ENCODE measurements around the gene CBX8. TPM values are rescaled to one million over a fixed set of nuclear protein-coding genes. Genes with fewer than 3 reads are reported as not detected.

Gene CBX8
- total and polyA plus RNA-seq, 2 of the 8 experiments (the other 6 are each of a cell fraction or from before 2014, with no cell fraction given), result 0.09 to 2.1 TPM

DNA sequence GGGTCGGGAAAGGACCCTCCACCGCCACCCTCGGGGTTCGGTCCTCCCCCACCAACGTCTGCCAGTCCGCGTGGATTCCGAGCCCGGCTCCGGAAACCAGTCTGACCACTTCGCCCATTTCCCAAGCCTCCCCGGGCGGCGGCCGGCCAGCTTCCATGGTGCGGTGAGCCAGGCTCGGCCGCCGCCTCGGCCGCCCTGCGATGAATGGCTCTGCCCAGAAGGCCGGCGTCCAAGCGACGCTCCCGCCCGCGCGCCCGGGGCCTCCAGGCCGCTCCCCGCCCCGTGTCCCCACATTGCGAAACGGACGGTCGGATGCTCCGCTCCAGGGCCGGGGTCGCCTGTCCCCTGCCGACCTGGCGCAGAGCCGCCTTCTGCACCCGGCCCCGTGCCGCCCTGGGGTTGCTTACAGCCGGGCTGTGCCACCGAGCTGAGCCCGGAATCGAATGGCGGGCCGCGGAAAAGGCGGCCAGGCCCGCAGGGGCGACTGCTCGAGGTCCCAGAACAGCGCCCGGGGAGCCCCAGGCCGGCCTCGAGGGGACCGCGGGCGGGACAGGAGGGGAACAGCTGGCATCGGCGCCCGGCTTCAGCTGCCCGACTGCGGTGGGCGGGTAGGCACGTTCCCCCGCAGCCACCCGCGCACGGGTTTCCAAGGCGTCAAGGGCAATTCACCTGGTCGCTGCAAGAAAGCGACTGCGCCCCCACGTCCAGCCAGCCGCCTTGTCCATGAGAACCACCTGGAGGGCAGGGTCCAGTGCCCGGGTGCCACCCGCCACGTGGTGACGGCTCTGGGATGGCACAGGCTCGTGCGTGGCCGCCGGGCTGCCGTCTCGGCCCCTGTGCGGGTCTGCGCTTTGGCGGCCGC, 18.3 kb upstream of the CBX8 start (continued):
- TF ChIP-seq RXRA (IDR thresholded peaks at IDR 0.05; ENCODE audit: insufficient read depth, low read depth, low read length) (no peak), EZH2 (IDR thresholded peaks at IDR 0.05; ENCODE audit: low read depth, low read length, severe bottlenecking) (peak; percentile 97)

Data from H1 (cell line).